ENCODE data around the gene PROK1.
"Not testable (repeated sequence)": the region's sequence is repeated elsewhere in the genome, so short reads cannot be mapped to it uniquely, and the experiment has no call there.

DNA sequence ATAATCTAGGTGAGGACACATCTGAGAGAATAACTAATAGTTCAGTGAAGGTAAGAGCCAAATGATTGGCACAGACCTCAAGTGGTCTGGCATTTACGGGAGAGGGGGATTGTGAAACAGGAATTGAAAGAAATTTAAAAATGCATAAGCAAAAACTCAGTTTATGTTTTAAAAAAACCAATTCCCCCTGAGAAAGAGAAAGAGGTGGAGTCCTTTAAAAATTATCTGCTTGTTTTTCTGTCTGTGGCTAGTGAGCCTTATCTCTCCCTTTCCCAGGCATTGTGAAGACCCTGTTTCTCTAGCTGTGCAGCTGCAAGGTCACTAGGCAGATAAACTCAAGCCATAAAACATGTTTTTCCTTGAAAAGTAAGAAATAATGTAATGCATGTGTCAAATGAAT lies 37.9 kb upstream of the PROK1 start:
- TF ChIP-seq, protein P1, sequence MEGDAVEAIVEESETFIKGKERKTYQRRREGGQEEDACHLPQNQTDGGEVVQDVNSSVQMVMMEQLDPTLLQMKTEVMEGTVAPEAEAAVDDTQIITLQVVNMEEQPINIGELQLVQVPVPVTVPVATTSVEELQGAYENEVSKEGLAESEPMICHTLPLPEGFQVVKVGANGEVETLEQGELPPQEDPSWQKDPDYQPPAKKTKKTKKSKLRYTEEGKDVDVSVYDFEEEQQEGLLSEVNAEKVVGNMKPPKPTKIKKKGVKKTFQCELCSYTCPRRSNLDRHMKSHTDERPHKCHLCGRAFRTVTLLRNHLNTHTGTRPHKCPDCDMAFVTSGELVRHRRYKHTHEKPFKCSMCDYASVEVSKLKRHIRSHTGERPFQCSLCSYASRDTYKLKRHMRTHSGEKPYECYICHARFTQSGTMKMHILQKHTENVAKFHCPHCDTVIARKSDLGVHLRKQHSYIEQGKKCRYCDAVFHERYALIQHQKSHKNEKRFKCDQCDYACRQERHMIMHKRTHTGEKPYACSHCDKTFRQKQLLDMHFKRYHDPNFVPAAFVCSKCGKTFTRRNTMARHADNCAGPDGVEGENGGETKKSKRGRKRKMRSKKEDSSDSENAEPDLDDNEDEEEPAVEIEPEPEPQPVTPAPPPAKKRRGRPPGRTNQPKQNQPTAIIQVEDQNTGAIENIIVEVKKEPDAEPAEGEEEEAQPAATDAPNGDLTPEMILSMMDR (IDR thresholded peaks at IDR 0.05 in 4 of 5, conservative IDR thresholded peaks at IDR 0.05 in 1 of 5) = not testable (repeated sequence)
- not testable (repeated sequence) for TF ChIP-seq POLR2A (IDR thresholded peaks at IDR 0.05)

Measured in gastrocnemius medialis (tissue), 4 donors.